Stomach (tissue), 9 donors: ENCODE measurements around the gene CUTC. TPM values are rescaled to one million over a fixed set of nuclear protein-coding genes. Genes with fewer than 3 reads are reported as not detected.

Experiments
- DNase-seq, 2 donors: peaks; one replicate each; pipeline versions ENCODE4 v3.0.0 to v3.0.0-alpha.2; 2013 to 2019
- H3K27ac ChIP-seq, 5 donors: fragments of 200-600 bp in 4 of 5; sonication (generic) in 4 of 5; one replicate each; pipeline ENCODE4 v1.5.1; 2013 to 2019; ENCODE audit warnings: mild to moderate bottlenecking in 1 of 5, moderate library complexity in 1 of 5
- H3K27me3 ChIP-seq, 3 donors: fragments of 200-600 bp; sonication (generic); one replicate each; pipeline ENCODE4 v1.5.1; 2017 to 2019; ENCODE audit warnings: mixed run types in 1 of 3
- H3K36me3 ChIP-seq, 4 donors: fragments of 200-600 bp; sonication (generic); 1 replicate in 3 of 4; 2 replicates in 1 of 4; pipeline ENCODE4 v1.5.1; 2016 to 2019
- H3K4me1 ChIP-seq, 4 donors: fragments of 200-600 bp; sonication (generic); one replicate each; pipeline ENCODE4 v1.5.1; 2016 to 2019
- H3K4me3 ChIP-seq, 4 donors: fragments of 200-600 bp; sonication (generic) in 3 of 4; one replicate each; pipeline ENCODE4 v1.5.1; 2016 to 2019; ENCODE audit warnings: mild to moderate bottlenecking in 1 of 4
- H3K9me3 ChIP-seq, 4 donors: fragments of 200-600 bp; sonication (generic); one replicate each; pipeline ENCODE4 v1.5.1; 2016 to 2019
- CTCF ChIP-seq, 7 experiments: fragments of 450-650 bp in 4 of 7; fragments of 200-600 bp in 3 of 7; sonication (generic) in 3 of 7; IDR thresholded peaks; one replicate each; pipeline ENCODE4 v1.5.1; 2016 to 2019; ENCODE audit warnings: antibody characterized with exemption in 7 of 7, control low read depth in 2 of 7, mild to moderate bottlenecking in 1 of 7
- EP300 ChIP-seq: sonication (generic); formaldehyde crosslinking; IDR thresholded peaks from one replicate; pipeline ENCODE4 v1.6.1; 2017; ENCODE audit warnings: antibody characterized with exemption
- POLR2A ChIP-seq, 4 donors: fragments of 450-650 bp; IDR thresholded peaks; one replicate each; pipeline ENCODE4 v1.6.1; 2016; ENCODE audit warnings: antibody characterized with exemption in 4 of 4, control low read depth in 2 of 4, mild to moderate bottlenecking in 1 of 4, moderate library complexity in 1 of 4
- POLR2AphosphoS5 ChIP-seq, 3 donors: sonication (generic); formaldehyde crosslinking; IDR thresholded peaks; one replicate each; pipeline ENCODE4 v1.6.1; 2016; ENCODE audit warnings: antibody characterized with exemption in 3 of 3
- WGBS, 5 donors: extraction: QIAGEN DNeasy Blood & Tissue Kit in 3 of 5; methylation state at CpG; one replicate each; pipeline versions ENCODE4 v1.1.5 to v1.1.7; 2013 to 2018; 5-methylcytosine and 5-hydroxymethylcytosine counted together
- intact Hi-C: fragments of 100-400 bp; cut with DNase I; formaldehyde crosslinking; loops from one replicate; pipeline ENCODE4 v1.15.1; 2023; ENCODE audit warnings: low total_unique reads
- polyA plus RNA-seq, 3 donors: library from polyadenylated mRNA; stranded (reverse); fragments of 200-250 nt; gene quantifications; one replicate each; pipeline ENCODE4 v1.2.3, GENCODE V29; 2013
- total RNA-seq, 5 donors: library from RNA; depleted of rRNA; stranded (reverse); fragments of >200 nt; gene quantifications; one replicate each; pipeline versions ENCODE4 v1.1.0 to v1.2.3, GENCODE V29; 2014 to 2016
- donor health status: healthy with polysubstance abuse.
- donor health status: Bipolar disorder and iron deficiency.
- donor health status: healthy.

Gene CUTC
- total and polyA plus RNA-seq, 8 donors, result 2.6 to 63.0 (median 30.8) TPM

DNA sequence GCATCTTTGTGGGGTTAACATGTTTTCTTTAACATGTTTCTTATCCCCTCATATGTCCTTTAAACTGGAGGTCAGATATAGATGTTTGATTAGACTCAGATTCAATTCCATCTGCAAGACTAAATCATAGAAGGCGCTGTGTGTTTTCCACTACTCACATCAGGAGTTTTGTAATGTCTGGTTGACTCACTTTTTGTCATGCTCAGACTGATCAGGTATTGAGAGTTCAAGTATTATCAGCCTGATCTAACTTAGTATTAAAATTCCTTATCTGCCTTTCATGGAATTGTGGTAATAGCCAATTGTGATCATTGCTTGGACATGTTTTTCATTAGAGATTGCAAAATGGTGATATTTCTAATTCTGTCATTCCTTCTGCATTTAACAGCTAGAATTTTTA is 42.6 kb upstream of the CUTC start:
- H3K27me3 ChIP-seq, result no peaks in the 10 kb centered on the region
- TF ChIP-seq POLR2AphosphoS5 (IDR thresholded peaks at IDR 0.05), result no peak
- TF ChIP-seq POLR2A (IDR thresholded peaks at IDR 0.05), result no peak
- no peak for TF ChIP-seq EP300
- TF ChIP-seq CTCF (IDR thresholded peaks at IDR 0.05), result no peak
- no peak overlapping the region for H3K4me3 ChIP-seq
- H3K36me3 ChIP-seq, result peaks cover 14 to 76% (median 53%) of the 10 kb centered on the region in 4 donors
- H3K9me3 ChIP-seq, result no peaks in the 10 kb centered on the region
- H3K27ac ChIP-seq, result no peak overlapping the region
- H3K4me1 ChIP-seq, result no peaks in the 10 kb centered on the region
- 93 to 100% (median 95%) methylated on average over 1 of the region's 1 CpG for WGBS, 5 donors
- intact Hi-C loops, result no loop called here
- DNase-seq, result no peak

GRCh38 chr10:99693933-99694583 is 38.0 kb upstream of the CUTC start:
- no peak for DNase-seq
- Histone ChIP-seq H3K4me1 (no peaks in the 10 kb centered on the region), H3K9me3 (no peaks in the 10 kb centered on the region), H3K27me3 (no peaks in the 10 kb centered on the region), H3K27ac (no peak overlapping the region), H3K36me3 (peaks cover 37 to 95% (median 84%) of the 10 kb centered on the region in 4 donors), H3K4me3 (no peak overlapping the region)
- intact Hi-C loops, result no loop called here
- TF ChIP-seq POLR2A (IDR thresholded peaks at IDR 0.05) (no peak), POLR2AphosphoS5 (IDR thresholded peaks at IDR 0.05) (no peak), EP300 (no peak), CTCF (IDR thresholded peaks at IDR 0.05) (no peak)
- WGBS, 5 donors, result 86 to 95% (median 94%) methylated on average over 3 of the region's 3 CpGs

- no peaks in the 10 kb centered on the region for H3K27me3 ChIP-seq
- peaks cover 42 to 97% (median 95%) of the 10 kb centered on the region in 4 donors for H3K36me3 ChIP-seq
- WGBS, 5 donors, result 86 to 93% (median 91%) methylated on average over 6 of the region's 6 CpGs
- TF ChIP-seq EP300, result no peak
- TF ChIP-seq CTCF (IDR thresholded peaks at IDR 0.05), result no peak
- TF ChIP-seq POLR2AphosphoS5 (IDR thresholded peaks at IDR 0.05), result no peak
- no peak for TF ChIP-seq POLR2A (IDR thresholded peaks at IDR 0.05)
- no peaks in the 10 kb centered on the region for H3K9me3 ChIP-seq
- intact Hi-C loops, result no loop called here
- H3K4me1 ChIP-seq, result no peaks in the 10 kb centered on the region
- no peak overlapping the region for H3K27ac ChIP-seq
- no peak overlapping the region for H3K4me3 ChIP-seq
- DNase-seq, result no peak
Measured at GRCh38 chr10:99695761-99696160, 36.3 kb upstream of the CUTC start.

- H3K27me3 ChIP-seq, result no peaks in the 10 kb centered on the region
- intact Hi-C loops, result no loop called here
- peaks cover 35 to 97% (median 95%) of the 10 kb centered on the region in 4 donors for H3K36me3 ChIP-seq
- H3K4me1 ChIP-seq, result no peaks in the 10 kb centered on the region
- WGBS, 5 donors, result 82 to 89% (median 86%) methylated on average over 8 of the region's 8 CpGs
- H3K27ac ChIP-seq, result no peak overlapping the region
- H3K9me3 ChIP-seq, result no peaks in the 10 kb centered on the region
- no peak overlapping the region for H3K4me3 ChIP-seq
- TF ChIP-seq CTCF (IDR thresholded peaks at IDR 0.05), result no peak
- TF ChIP-seq POLR2A (IDR thresholded peaks at IDR 0.05), result no peak
- no peak for TF ChIP-seq POLR2AphosphoS5 (IDR thresholded peaks at IDR 0.05)
- no peak for TF ChIP-seq EP300
- no peak for DNase-seq
Measured at GRCh38 chr10:99698504-99699080, 33.4 kb upstream of the CUTC start.
